ENCODE data around the gene GLIS1.

GLIS1 gene

GRCh38 chr1:53666566-53666965 is 72.4 kb downstream of the GLIS1 start:
- no peak for DNase-seq
- H3K79me1 ChIP-seq (replicated peaks; ENCODE audit: low read length, poor library complexity, severe bottlenecking): peaks cover 54% of the 10 kb centered on the region
- no peak overlapping the region for H2BK120ac ChIP-seq (ENCODE audit: low read depth, low read length)
- peaks cover 0 to 5% of the 10 kb centered on the region in 2 experiments for H3K36me3 ChIP-seq (ENCODE audit: control insufficient read depth in 1 of 2, insufficient read depth in 2 of 2, low read depth in 1 of 2, low read length in 2 of 2)
- H3K14ac ChIP-seq (ENCODE audit: low read length in 2 of 2): no peak overlapping the region
- H3K27me3 ChIP-seq (ENCODE audit: control insufficient read depth in 1 of 2, insufficient read depth in 1 of 2, low read length in 2 of 2): peaks cover 0 to 76% of the 10 kb centered on the region in 2 experiments
- no peak overlapping the region for H2AFZ ChIP-seq (ENCODE audit: low read depth, low read length)
- H4K91ac ChIP-seq (ENCODE audit: low read length): no peak overlapping the region
- H3K9me3 ChIP-seq (ENCODE audit: control insufficient read depth, low read length): no peaks in the 10 kb centered on the region
- H3K4me3 ChIP-seq (ENCODE audit: insufficient read depth in 1 of 2, low read depth in 1 of 2, low read length in 2 of 2): no peak overlapping the region
- H4K8ac ChIP-seq (ENCODE audit: low read length): no peak overlapping the region
- no peak overlapping the region for H2AK5ac ChIP-seq (ENCODE audit: low read length, severe bottlenecking)
- H3K18ac ChIP-seq (ENCODE audit: low read depth in 1 of 2, low read length in 2 of 2): no peak overlapping the region
- H3K27ac ChIP-seq (ENCODE audit: low read length, poor library complexity, severe bottlenecking): no peak overlapping the region
- WGBS: 97% methylated on average over 1 of the region's 1 CpG
- H3K23ac ChIP-seq (ENCODE audit: low read length in 2 of 2): no peak overlapping the region
- H2BK5ac ChIP-seq (ENCODE audit: low read depth, low read length, poor library complexity, severe bottlenecking): no peak overlapping the region
- H3K4me2 ChIP-seq (ENCODE audit: low read length, poor library complexity, severe bottlenecking): no peak overlapping the region
- peaks cover 20% of the 10 kb centered on the region for H3K4me1 ChIP-seq (ENCODE audit: control insufficient read depth, insufficient read depth, low read depth, low read length)
- no peak overlapping the region for H2BK15ac ChIP-seq (ENCODE audit: low read depth, poor library complexity, severe bottlenecking)
- no peak overlapping the region for H3K4ac ChIP-seq (ENCODE audit: low read depth in 1 of 2, low read length in 2 of 2)
- no peak overlapping the region for H2BK12ac ChIP-seq (ENCODE audit: low read length in 2 of 2)
- H3K9ac ChIP-seq (ENCODE audit: low read length): no peak overlapping the region

- Histone ChIP-seq H3K18ac (ENCODE audit: low read depth in 1 of 2, low read length in 2 of 2) (no peak overlapping the region), H3K4me1 (ENCODE audit: control insufficient read depth, insufficient read depth, low read depth, low read length) (peaks cover 20% of the 10 kb centered on the region), H3K9me3 (ENCODE audit: control insufficient read depth, low read length) (no peaks in the 10 kb centered on the region), H2BK120ac (ENCODE audit: low read depth, low read length) (no peak overlapping the region), H4K8ac (ENCODE audit: low read length) (no peak overlapping the region), H3K4ac (ENCODE audit: low read depth in 1 of 2, low read length in 2 of 2) (no peak overlapping the region), H3K9ac (ENCODE audit: low read length) (no peak overlapping the region), H3K23ac (ENCODE audit: low read length in 2 of 2) (no peak overlapping the region), H2BK5ac (ENCODE audit: low read depth, low read length, poor library complexity, severe bottlenecking) (no peak overlapping the region), H3K4me2 (ENCODE audit: low read length, poor library complexity, severe bottlenecking) (no peak overlapping the region), H3K27me3 (ENCODE audit: control insufficient read depth in 1 of 2, insufficient read depth in 1 of 2, low read length in 2 of 2) (peaks cover 0 to 82% of the 10 kb centered on the region in 2 experiments), H2AK5ac (ENCODE audit: low read length, severe bottlenecking) (no peak overlapping the region), H3K14ac (ENCODE audit: low read length in 2 of 2) (no peak overlapping the region), H4K91ac (ENCODE audit: low read length) (no peak overlapping the region), H3K79me1 (replicated peaks; ENCODE audit: low read length, poor library complexity, severe bottlenecking) (peaks cover 57% of the 10 kb centered on the region), H2AFZ (ENCODE audit: low read depth, low read length) (no peak overlapping the region), H2BK15ac (ENCODE audit: low read depth, poor library complexity, severe bottlenecking) (no peak overlapping the region), H2BK12ac (ENCODE audit: low read length in 2 of 2) (no peak overlapping the region), H3K36me3 (ENCODE audit: control insufficient read depth in 1 of 2, insufficient read depth in 2 of 2, low read depth in 1 of 2, low read length in 2 of 2) (peaks cover 0 to 7% of the 10 kb centered on the region in 2 experiments), H3K4me3 (ENCODE audit: insufficient read depth in 1 of 2, low read depth in 1 of 2, low read length in 2 of 2) (no peak overlapping the region), H3K27ac (ENCODE audit: low read length, poor library complexity, severe bottlenecking) (no peak overlapping the region)
- 49% methylated on average over 2 of the region's 2 CpGs for WGBS
- DNase-seq: no peak
Observed at GRCh38 chr1:53665996-53666395, 73.0 kb downstream of the GLIS1 start.

DNA sequence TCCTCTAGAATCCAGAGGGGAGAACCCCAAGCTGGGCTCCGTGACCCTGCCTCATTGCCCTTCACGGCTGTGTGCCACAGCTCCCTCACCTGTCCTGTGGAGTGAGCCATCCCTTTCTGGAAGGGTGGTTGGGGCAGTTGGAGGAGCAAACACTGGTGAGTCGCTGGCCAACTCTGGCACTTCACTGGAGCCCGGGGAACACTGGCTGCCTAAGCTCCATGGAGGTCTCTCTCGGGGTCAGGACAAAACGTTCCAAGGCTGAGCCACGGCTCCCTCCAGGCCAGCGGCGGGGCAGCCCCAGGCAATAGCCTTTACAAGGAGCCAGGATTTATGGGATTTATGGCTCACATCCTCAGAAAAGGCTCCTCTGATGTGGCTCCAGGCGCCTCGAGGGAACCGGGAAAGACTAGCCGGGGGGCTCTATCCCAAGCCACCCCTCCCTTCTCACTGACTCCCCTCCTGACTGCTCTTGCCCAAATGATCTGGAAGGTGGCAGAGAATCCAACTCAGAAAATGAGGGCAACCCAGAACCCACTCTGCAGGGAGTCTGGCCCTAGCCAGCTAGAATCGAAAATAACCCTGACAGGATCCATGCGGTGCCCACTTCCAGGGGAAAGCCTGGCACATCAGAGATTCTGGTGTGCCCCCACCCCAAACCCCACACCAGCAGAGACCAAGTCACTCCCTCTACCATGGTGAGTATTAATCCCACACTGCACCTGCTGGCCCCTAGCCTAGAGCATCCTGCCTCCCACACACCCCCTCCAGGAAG is 75.2 kb downstream of the GLIS1 start:
- Histone ChIP-seq H3K4me3 (ENCODE audit: insufficient read depth in 1 of 2, low read depth in 1 of 2, low read length in 2 of 2) (no peak overlapping the region), H3K79me1 (replicated peaks; ENCODE audit: low read length, poor library complexity, severe bottlenecking) (peaks cover 69% of the 10 kb centered on the region), H4K91ac (ENCODE audit: low read length) (no peak overlapping the region), H2BK15ac (ENCODE audit: low read depth, poor library complexity, severe bottlenecking) (no peak overlapping the region), H3K27me3 (ENCODE audit: control insufficient read depth in 1 of 2, insufficient read depth in 1 of 2, low read length in 2 of 2) (peaks cover 0 to 96% of the 10 kb centered on the region in 2 experiments), H2BK120ac (ENCODE audit: low read depth, low read length) (no peak overlapping the region), H3K36me3 (ENCODE audit: control insufficient read depth in 1 of 2, insufficient read depth in 2 of 2, low read depth in 1 of 2, low read length in 2 of 2) (peaks cover 0 to 21% of the 10 kb centered on the region in 2 experiments), H3K14ac (ENCODE audit: low read length in 2 of 2) (no peak overlapping the region), H3K4ac (ENCODE audit: low read depth in 1 of 2, low read length in 2 of 2) (no peak overlapping the region), H3K9me3 (ENCODE audit: control insufficient read depth, low read length) (no peaks in the 10 kb centered on the region), H2AFZ (ENCODE audit: low read depth, low read length) (no peak overlapping the region), H3K27ac (ENCODE audit: low read length, poor library complexity, severe bottlenecking) (no peak overlapping the region), H3K23ac (ENCODE audit: low read length in 2 of 2) (no peak overlapping the region), H3K9ac (ENCODE audit: low read length) (no peak overlapping the region), H3K4me2 (ENCODE audit: low read length, poor library complexity, severe bottlenecking) (no peak overlapping the region), H2AK5ac (ENCODE audit: low read length, severe bottlenecking) (no peak overlapping the region), H2BK12ac (ENCODE audit: low read length in 2 of 2) (no peak overlapping the region), H4K8ac (ENCODE audit: low read length) (no peak overlapping the region), H3K4me1 (ENCODE audit: control insufficient read depth, insufficient read depth, low read depth, low read length) (peaks cover 15% of the 10 kb centered on the region), H2BK5ac (ENCODE audit: low read depth, low read length, poor library complexity, severe bottlenecking) (no peak overlapping the region), H3K18ac (ENCODE audit: low read depth in 1 of 2, low read length in 2 of 2) (no peak overlapping the region)
- 43% methylated on average over 15 of the region's 15 CpGs for WGBS
- no peak for DNase-seq

DNA sequence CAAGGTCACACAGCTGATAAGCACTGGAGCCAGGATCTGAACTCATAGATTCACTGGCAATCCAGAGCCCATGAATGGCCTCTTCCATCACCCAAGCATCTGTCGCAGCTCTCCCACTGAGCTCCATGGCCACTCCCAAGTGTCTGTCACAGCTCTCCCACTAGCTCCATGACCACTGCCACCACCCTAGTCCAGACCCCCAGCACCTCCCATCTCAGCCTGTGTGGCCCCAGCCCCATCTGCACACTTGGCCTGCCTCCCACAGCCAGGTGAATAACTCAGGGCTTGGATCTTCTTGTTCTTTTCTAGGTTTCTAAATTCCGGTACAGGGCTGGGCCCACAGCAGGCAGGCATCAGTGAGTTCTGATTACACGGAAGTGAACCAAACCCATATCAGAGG is 76.0 kb downstream of the GLIS1 start:
- Histone ChIP-seq H2AFZ (ENCODE audit: low read depth, low read length) (no peak overlapping the region), H4K91ac (ENCODE audit: low read length) (no peak overlapping the region), H3K4me3 (ENCODE audit: insufficient read depth in 1 of 2, low read depth in 1 of 2, low read length in 2 of 2) (no peak overlapping the region), H3K4ac (ENCODE audit: low read depth in 1 of 2, low read length in 2 of 2) (no peak overlapping the region), H4K8ac (ENCODE audit: low read length) (no peak overlapping the region), H3K27ac (ENCODE audit: low read length, poor library complexity, severe bottlenecking) (no peak overlapping the region), H3K18ac (ENCODE audit: low read depth in 1 of 2, low read length in 2 of 2) (no peak overlapping the region), H2BK15ac (ENCODE audit: low read depth, poor library complexity, severe bottlenecking) (no peak overlapping the region), H3K36me3 (ENCODE audit: control insufficient read depth in 1 of 2, insufficient read depth in 2 of 2, low read depth in 1 of 2, low read length in 2 of 2) (peaks cover 0 to 24% of the 10 kb centered on the region in 2 experiments), H2BK120ac (ENCODE audit: low read depth, low read length) (no peak overlapping the region), H3K9me3 (ENCODE audit: control insufficient read depth, low read length) (no peaks in the 10 kb centered on the region), H3K14ac (ENCODE audit: low read length in 2 of 2) (no peak overlapping the region), H3K79me1 (replicated peaks; ENCODE audit: low read length, poor library complexity, severe bottlenecking) (peaks cover 73% of the 10 kb centered on the region), H2AK5ac (ENCODE audit: low read length, severe bottlenecking) (no peak overlapping the region), H3K9ac (ENCODE audit: low read length) (no peak overlapping the region), H3K4me2 (ENCODE audit: low read length, poor library complexity, severe bottlenecking) (no peak overlapping the region), H2BK5ac (ENCODE audit: low read depth, low read length, poor library complexity, severe bottlenecking) (no peak overlapping the region), H3K23ac (ENCODE audit: low read length in 2 of 2) (no peak overlapping the region), H3K27me3 (ENCODE audit: control insufficient read depth in 1 of 2, insufficient read depth in 1 of 2, low read length in 2 of 2) (peaks cover 0 to 98% of the 10 kb centered on the region in 2 experiments), H3K4me1 (ENCODE audit: control insufficient read depth, insufficient read depth, low read depth, low read length) (peaks cover 19% of the 10 kb centered on the region), H2BK12ac (ENCODE audit: low read length in 2 of 2) (no peak overlapping the region)
- DNase-seq: no peak
- 94% methylated on average over 3 of the region's 3 CpGs for WGBS
